ENCODE results near the gene CRELD1. TPM values are rescaled to one million over a fixed set of nuclear protein-coding genes. Genes with fewer than 3 reads are reported as not detected.

Gene CRELD1
- total RNA-seq, 1 experiment from 2014 or later = 15.5 TPM

GRCh38 chr3:9976721-9977709, 43.4 kb downstream of the CRELD1 start:
- H4K8ac ChIP-seq (replicated peaks; ENCODE audit: insufficient read length, low read depth, low read length) = no peak overlapping the region
- H2AFZ ChIP-seq (ENCODE audit: low read length) = no peak overlapping the region
- H3K79me1 ChIP-seq (ENCODE audit: insufficient read depth, low read depth, low read length, poor library complexity, severe bottlenecking) = no peaks in the 10 kb centered on the region
- Mint-ChIP-seq H3K4me3 (no peak overlapping the region), H3K9me3 (no peaks in the 10 kb centered on the region), H3K27ac (no peak overlapping the region), H3K4me1 (no peaks in the 10 kb centered on the region), H3K36me3 (ENCODE audit: insufficient read depth in 1 of 3, low read depth in 3 of 3) (peaks cover 12 to 54% (median 52%) of the 10 kb centered on the region in 3 experiments), H3K27me3 (ENCODE audit: low read depth) (no peaks in the 10 kb centered on the region)
- DNase-seq = no peak
- no peaks in the 10 kb centered on the region for H3K27me3 ChIP-seq (ENCODE audit: insufficient read depth, low read length)
- H4K5ac ChIP-seq (ENCODE audit: insufficient read length, low read depth, low read length) = no peak overlapping the region
- no peak overlapping the region for H3K56ac ChIP-seq (ENCODE audit: insufficient read length, low read depth, low read length)
- no peak overlapping the region for H3K18ac ChIP-seq (ENCODE audit: insufficient read length, low read depth, low read length)
- H3K14ac ChIP-seq (ENCODE audit: insufficient read depth, low read length) = no peak overlapping the region
- no peaks in the 10 kb centered on the region for H3K23me2 ChIP-seq (ENCODE audit: insufficient read length, low read depth, low read length, poor library complexity, severe bottlenecking)
- no peaks in the 10 kb centered on the region for H3K4me1 ChIP-seq (ENCODE audit: insufficient read depth, low read length)
- no peak overlapping the region for H3K23ac ChIP-seq (ENCODE audit: insufficient read length, low read depth, low read length)
- no peak overlapping the region for H3K4me2 ChIP-seq (ENCODE audit: insufficient read depth, insufficient read length, low read length)
- TF ChIP-seq CTCF (conservative IDR thresholded peaks at IDR 0.05) = no peak
- H2BK12ac ChIP-seq (ENCODE audit: insufficient read length, low read depth, low read length) = no peak overlapping the region
- no peak overlapping the region for H2BK20ac ChIP-seq (ENCODE audit: low read depth, low read length, poor library complexity, severe bottlenecking)
- no CpG with 5 or more reads among the region's 7 CpGs for WGBS (ENCODE audit: extremely low coverage, insufficient read length, low lambda C conversion rate)
- no peak overlapping the region for H2BK120ac ChIP-seq (ENCODE audit: low read depth, low read length, poor library complexity, severe bottlenecking)
- H4K91ac ChIP-seq (ENCODE audit: insufficient read length, low read depth, low read length) = no peak overlapping the region
- H2BK15ac ChIP-seq (ENCODE audit: low read depth, low read length) = no peak overlapping the region
- H3K79me2 ChIP-seq (ENCODE audit: insufficient read depth, low read length) = no peaks in the 10 kb centered on the region
- no peak overlapping the region for H2AK5ac ChIP-seq (ENCODE audit: insufficient read length, low read length)
- no peaks in the 10 kb centered on the region for H4K20me1 ChIP-seq (ENCODE audit: control insufficient read depth, insufficient read depth, insufficient read length)
- H3K9me3 ChIP-seq (ENCODE audit: control insufficient read depth, low read depth, low read length) = no peaks in the 10 kb centered on the region
- H3K4ac ChIP-seq (ENCODE audit: low read depth, low read length) = no peak overlapping the region
- H3K9ac ChIP-seq (ENCODE audit: extremely low read depth, insufficient read length, low read length) = no peak overlapping the region
- no peak overlapping the region for H3T11ph ChIP-seq (ENCODE audit: low read length)
- H2BK5ac ChIP-seq (ENCODE audit: insufficient read length, low read length) = no peak overlapping the region
- no peak overlapping the region for H3K27ac ChIP-seq (ENCODE audit: insufficient read length, low read depth, low read length)
